ENCODE results near the gene DLL1.
A peak's percentile ranks its signal among the peaks of the same experiment; 100 is the strongest.
"Not testable (repeated sequence)": the region's sequence is repeated elsewhere in the genome, so short reads cannot be mapped to it uniquely, and the experiment has no call there.

The DLL1 gene

GRCh38 chr6:170266061-170266825 is 24.6 kb downstream of the DLL1 start:
- DNase-seq: peak; percentile 44

GRCh38 chr6:170265655-170266054 is 25.2 kb downstream of the DLL1 start:
- DNase-seq: peak; percentile 81

GRCh38 chr6:170264644-170265043 is 26.2 kb downstream of the DLL1 start:
- DNase-seq: not testable (repeated sequence)

GRCh38 chr6:170264086-170264485 is 26.8 kb downstream of the DLL1 start:
- DNase-seq: no peak

- DNase-seq: no peak
Measured at GRCh38 chr6:170263410-170263809, 27.5 kb downstream of the DLL1 start.

GRCh38 chr6:170262489-170263088 is 28.3 kb downstream of the DLL1 start:
- DNase-seq: no peak

- DNase-seq: no peak
Measured at GRCh38 chr6:170261643-170262488, 29.0 kb downstream of the DLL1 start.

- no peak for DNase-seq
Measured at GRCh38 chr6:170260686-170261085, 30.2 kb downstream of the DLL1 start.

GRCh38 chr6:170259278-170259677 is 31.6 kb downstream of the DLL1 start:
- DNase-seq: no peak

GRCh38 chr6:170258407-170258806 is 32.5 kb downstream of the DLL1 start:
- no peak for DNase-seq

- no peak for DNase-seq
Measured at GRCh38 chr6:170257376-170257775, 33.5 kb downstream of the DLL1 start.

GRCh38 chr6:170256641-170257040 is 34.2 kb downstream of the DLL1 start:
- no peak for DNase-seq

GRCh38 chr6:170255426-170256125 is 35.3 kb downstream of the DLL1 start:
- no peak for DNase-seq

- no peak for DNase-seq
Measured at GRCh38 chr6:170254315-170255213, 36.3 kb downstream of the DLL1 start.

- no peak for DNase-seq
Measured at GRCh38 chr6:170253910-170254269, 37.0 kb downstream of the DLL1 start.

- no peak for DNase-seq
Measured at GRCh38 chr6:170253226-170253909, 37.5 kb downstream of the DLL1 start.

GRCh38 chr6:170251776-170252571 is 38.9 kb downstream of the DLL1 start:
- DNase-seq: no peak

GRCh38 chr6:170250981-170251775 is 39.7 kb downstream of the DLL1 start:
- no peak for DNase-seq

GRCh38 chr6:170250455-170250854 is 40.4 kb downstream of the DLL1 start:
- no peak for DNase-seq

GRCh38 chr6:170249817-170250216 is 41.1 kb downstream of the DLL1 start:
- no peak for DNase-seq
